Activated CD4-positive, alpha-beta T cell treated with anti-CD3 and anti-CD28 coated beads, Interleukin-2, amount 50 U/mL, for 1 hour (primary cell): ENCODE data around the gene KRT9.
"Not testable (repeated sequence)": the region's sequence is repeated elsewhere in the genome, so short reads cannot be mapped to it uniquely, and the experiment has no call there.

Experiments used
- DNase-seq: peaks from one replicate; pipeline ENCODE4 v3.0.0-alpha.2; 2020

Gene KRT9

GRCh38 chr17:41599680-41600079 is 27.8 kb upstream of the KRT9 start:
- no peak for DNase-seq

- no peak for DNase-seq
These were observed 23.7 kb upstream of the KRT9 start for GRCh38 chr17:41595585-41595984.

GRCh38 chr17:41594363-41594915 is 22.6 kb upstream of the KRT9 start:
- DNase-seq, result no peak

- DNase-seq, result no peak
These were observed 21.6 kb upstream of the KRT9 start for GRCh38 chr17:41593306-41593981.

- no peak for DNase-seq
These were observed 20.9 kb upstream of the KRT9 start for GRCh38 chr17:41592601-41593305.

GRCh38 chr17:41589301-41589700 is 17.4 kb upstream of the KRT9 start:
- DNase-seq, result no peak

GRCh38 chr17:41588126-41588810 is 16.4 kb upstream of the KRT9 start:
- no peak for DNase-seq

- no peak for DNase-seq
These were observed 15.1 kb upstream of the KRT9 start, which contains the start of gene KRT14 for GRCh38 chr17:41586863-41587495. KRT14 (minus strand) TSS chr17:41586895; CDS start chr17:41586834, 61 bp downstream.

- DNase-seq, result no peak
These were observed 13.6 kb upstream of the KRT9 start for GRCh38 chr17:41585301-41586056.

GRCh38 chr17:41584331-41584927 is 12.6 kb upstream of the KRT9 start:
- DNase-seq, result not testable (repeated sequence)

GRCh38 chr17:41583137-41584127 is 11.6 kb upstream of the KRT9 start:
- no peak for DNase-seq

- not testable (repeated sequence) for DNase-seq
These were observed 10.5 kb upstream of the KRT9 start for GRCh38 chr17:41582061-41582968.

GRCh38 chr17:41581366-41582060 is 9.7 kb upstream of the KRT9 start:
- no peak for DNase-seq

- no peak for DNase-seq
These were observed 9.0 kb upstream of the KRT9 start for GRCh38 chr17:41580687-41581365.

GRCh38 chr17:41580244-41580575 is 8.4 kb upstream of the KRT9 start:
- DNase-seq, result no peak

GRCh38 chr17:41579484-41580243 is 7.8 kb upstream of the KRT9 start:
- peak; percentile 61 for DNase-seq

- DNase-seq, result no peak
These were observed 7.1 kb upstream of the KRT9 start for GRCh38 chr17:41578971-41579370.

- no peak for DNase-seq
These were observed 6.7 kb upstream of the KRT9 start for GRCh38 chr17:41578538-41578937.
